ENCODE results near the gene C16orf74. TPM values are rescaled to one million over a fixed set of nuclear protein-coding genes. Genes with fewer than 3 reads are reported as not detected.

C16orf74 gene
- total and polyA plus RNA-seq, 2 of the 8 experiments (the other 6 are each of a cell fraction or from before 2014, with no cell fraction given) = 7.3 to 9.3 TPM

DNA sequence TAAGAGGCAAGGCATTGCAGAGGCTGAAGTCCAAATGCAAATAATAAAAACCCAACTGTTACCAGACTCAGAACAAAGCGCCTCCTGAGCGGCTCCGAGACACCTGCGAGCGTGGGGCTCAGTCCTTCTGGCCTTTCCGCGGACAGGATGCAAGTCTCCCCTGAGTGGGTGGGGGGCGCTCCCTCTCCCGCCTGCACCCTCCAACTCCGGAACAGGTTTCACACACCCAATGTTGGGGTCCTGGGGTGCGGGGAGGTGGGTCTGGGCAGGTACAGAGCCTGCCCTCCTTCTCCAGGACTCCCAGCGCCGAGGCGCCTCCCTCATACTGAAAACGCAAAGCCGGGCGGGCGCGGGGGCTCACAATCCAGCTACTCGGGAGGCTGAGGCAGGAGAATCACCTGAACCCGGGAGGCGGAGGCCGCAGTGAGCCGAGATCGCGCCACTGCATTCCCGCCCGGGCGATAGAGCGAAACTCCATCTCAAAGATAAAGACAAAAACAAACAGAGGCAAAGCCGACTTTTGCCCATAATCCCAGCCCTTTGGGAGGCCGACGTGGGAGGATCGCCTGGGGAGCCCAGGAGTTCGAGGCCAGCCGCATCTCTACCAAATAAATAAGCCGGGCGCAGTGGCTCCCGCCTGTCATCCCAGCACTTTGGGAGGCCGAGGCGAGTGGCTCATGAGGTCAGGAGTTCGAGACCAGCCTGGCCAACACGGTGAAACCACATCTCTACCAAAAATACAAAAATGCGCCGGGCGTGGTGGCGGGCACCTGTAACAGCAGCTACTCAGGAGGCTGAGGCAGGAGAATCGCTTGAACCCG, 63.0 kb downstream of the C16orf74 start:
- Histone ChIP-seq H3K56ac (replicated peaks; ENCODE audit: insufficient read length, low read depth, low read length) (no peak overlapping the region), H3K9ac (replicated peaks in 1 of 4; ENCODE audit: extremely low read depth in 1 of 4, low read depth in 3 of 4, low read length in 3 of 4) (peak overlapping the region in 2 of 4 experiments; percentile 80 to 94; a peak in 4 of 7 replicates), H3K4me1 (replicated peaks in 1 of 4; ENCODE audit: control insufficient read depth in 3 of 4, insufficient read depth in 4 of 4, low read length in 3 of 4) (peaks cover 0 to 5% (median 0%) of the 10 kb centered on the region in 4 experiments; a peak in 1 of 7 replicates), H4K20me1 (replicated peaks in 1 of 2; ENCODE audit: control insufficient read depth in 1 of 2, insufficient read depth in 2 of 2, low read length in 2 of 2) (peaks cover 0 to 9% of the 10 kb centered on the region in 2 experiments), H3K79me2 (ENCODE audit: control insufficient read depth in 1 of 2, insufficient read depth in 2 of 2, low read length in 2 of 2) (peaks cover 0 to 39% of the 10 kb centered on the region in 2 experiments; a peak in 2 of 4 replicates), H4K5ac (ENCODE audit: insufficient read length, low read depth, low read length) (no peak overlapping the region), H3K23ac (ENCODE audit: insufficient read length) (no peak overlapping the region), H3K14ac (ENCODE audit: insufficient read length) (no peak overlapping the region), H2BK20ac (ENCODE audit: low read length) (no peak overlapping the region), H2BK15ac (ENCODE audit: low read length) (no peak overlapping the region), H3K36me3 (ENCODE audit: control insufficient read depth in 2 of 4, insufficient read depth in 4 of 4, low read length in 3 of 4) (peaks cover 0 to 7% (median 0%) of the 10 kb centered on the region in 4 experiments; a peak in 4 of 8 replicates), H2BK120ac (replicated peaks; ENCODE audit: low read depth, low read length) (no peak overlapping the region), H3K27ac (ENCODE audit: low read depth, low read length) (no peak overlapping the region), H3K4me3 (ENCODE audit: extremely low read depth in 1 of 4, insufficient read depth in 2 of 4, low read depth in 3 of 4, low read length in 4 of 4) (peak overlapping the region; percentile 59 to 90 (median 78)), H3K79me1 (ENCODE audit: low read depth, low read length) (peaks cover 3% of the 10 kb centered on the region), H3K4ac (replicated peaks; ENCODE audit: insufficient read length, low read depth, low read length) (no peak overlapping the region), H2AFZ (ENCODE audit: low read length) (no peak overlapping the region), H2BK12ac (ENCODE audit: low read depth, low read length) (no peak overlapping the region), H4K8ac (ENCODE audit: extremely low read depth, insufficient read depth, low read length) (no peak overlapping the region), H3K4me2 (ENCODE audit: insufficient read depth in 1 of 2, low read depth in 2 of 2, low read length in 2 of 2) (peak overlapping the region; percentile 65 to 66), H3K18ac (ENCODE audit: extremely low read depth, low read length) (no peak overlapping the region), H3K23me2 (ENCODE audit: low read depth, low read length) (no peaks in the 10 kb centered on the region; the same call in 1 of the 2 replicates), H4K91ac (replicated peaks; ENCODE audit: insufficient read length, low read length) (no peak overlapping the region), H3K9me3 (ENCODE audit: insufficient read depth in 2 of 2, low read depth in 1 of 2, low read length in 1 of 2) (no peaks in the 10 kb centered on the region), H2AK5ac (ENCODE audit: low read depth, low read length) (no peak overlapping the region), H3K27me3 (replicated peaks in 1 of 4; ENCODE audit: control insufficient read depth in 3 of 4, extremely low read depth in 1 of 4, insufficient read depth in 3 of 4, low read length in 3 of 4) (no peaks in the 10 kb centered on the region), H2BK5ac (ENCODE audit: low read depth, low read length) (no peak overlapping the region)
- no peak for DNase-seq (ENCODE audit: low read depth in 1 of 2, low spot score in 2 of 2)
- ChIA-PET POLR2A (ENCODE audit: partially characterized antibody) (interaction anchor here (0.8 to 9.5 kb wide), 6 partner anchors 10 to 470 kb away, joined by 3 to 77 read pairs (median 6); no protein-coding TSS in a partner anchor), CTCF (ENCODE audit: partially characterized antibody) (interaction anchor here (1.0 to 37.0 kb wide), 3 partner anchors 10 to 50 kb away, joined by 3 to 620 read pairs (median 8); no protein-coding TSS in a partner anchor)
- TF ChIP-seq BACH1 (IDR thresholded peaks at IDR 0.05; ENCODE audit: low read length) = no peak
- no peak for TF ChIP-seq PHF8 (conservative IDR thresholded peaks at IDR 0.05; ENCODE audit: low read depth, low read length)
- TF ChIP-seq, protein P1, sequence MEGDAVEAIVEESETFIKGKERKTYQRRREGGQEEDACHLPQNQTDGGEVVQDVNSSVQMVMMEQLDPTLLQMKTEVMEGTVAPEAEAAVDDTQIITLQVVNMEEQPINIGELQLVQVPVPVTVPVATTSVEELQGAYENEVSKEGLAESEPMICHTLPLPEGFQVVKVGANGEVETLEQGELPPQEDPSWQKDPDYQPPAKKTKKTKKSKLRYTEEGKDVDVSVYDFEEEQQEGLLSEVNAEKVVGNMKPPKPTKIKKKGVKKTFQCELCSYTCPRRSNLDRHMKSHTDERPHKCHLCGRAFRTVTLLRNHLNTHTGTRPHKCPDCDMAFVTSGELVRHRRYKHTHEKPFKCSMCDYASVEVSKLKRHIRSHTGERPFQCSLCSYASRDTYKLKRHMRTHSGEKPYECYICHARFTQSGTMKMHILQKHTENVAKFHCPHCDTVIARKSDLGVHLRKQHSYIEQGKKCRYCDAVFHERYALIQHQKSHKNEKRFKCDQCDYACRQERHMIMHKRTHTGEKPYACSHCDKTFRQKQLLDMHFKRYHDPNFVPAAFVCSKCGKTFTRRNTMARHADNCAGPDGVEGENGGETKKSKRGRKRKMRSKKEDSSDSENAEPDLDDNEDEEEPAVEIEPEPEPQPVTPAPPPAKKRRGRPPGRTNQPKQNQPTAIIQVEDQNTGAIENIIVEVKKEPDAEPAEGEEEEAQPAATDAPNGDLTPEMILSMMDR (IDR thresholded peaks at IDR 0.05; ENCODE audit: control extremely low read depth in 1 of 3, insufficient read depth in 1 of 3, low read depth in 1 of 3, low read length in 3 of 3) = peak in 1 of 3 experiments; percentile 18; a peak in 1 of 4 replicates
- 85% methylated on average over 38 of the region's 49 CpGs; no CpG with 5 or more reads in 1 of the 2 experiments for WGBS, 2 experiments (ENCODE audit: extremely low coverage in 1 of 2, insufficient coverage in 1 of 2, insufficient read length in 1 of 2, insufficient replicate concordance in 2 of 2, low coverage in 1 of 2, low lambda C conversion rate in 2 of 2, missing lambda C conversion rate in 1 of 2)
- FAIRE-seq = no peak
